ENCODE results near the gene NELFE.

Gene NELFE

GRCh38 chr6:31947070-31947675 is 11.6 kb downstream of the NELFE start:
- Histone ChIP-seq H3K27ac (peak overlapping the region in 1 of 2 donors; percentile 93), H3K4me3 (no peak overlapping the region)
- DNase-seq (ENCODE audit: low spot score) = peak; percentile 73
- TF ChIP-seq CTCF (IDR thresholded peaks at IDR 0.05) = no peak

GRCh38 chr6:31946370-31946885 is 12.3 kb downstream of the NELFE start:
- H3K4me3 ChIP-seq = peak overlapping the region; percentile 57
- DNase-seq (ENCODE audit: low spot score) = no peak
- no peak for TF ChIP-seq CTCF (IDR thresholded peaks at IDR 0.05)
- peak overlapping the region; percentile 86 to 93 for H3K27ac ChIP-seq

- Histone ChIP-seq H3K27ac (peak within 1 kb of the TSS; percentile 86 to 93), H3K4me3 (peak within 1 kb of the TSS; percentile 57)
- no peak for TF ChIP-seq CTCF (IDR thresholded peaks at IDR 0.05)
- DNase-seq (ENCODE audit: low spot score) = peak; percentile 89
Measured at GRCh38 chr6:31945507-31946369, 13.0 kb downstream of the NELFE start, which contains the start of gene CFB. Gene CFB (plus strand): TSS chr6:31946095. CDS start chr6:31946222, 127 bp downstream.

GRCh38 chr6:31945154-31945506 is 13.6 kb downstream of the NELFE start:
- no peak for TF ChIP-seq CTCF (IDR thresholded peaks at IDR 0.05)
- peak overlapping the region; percentile 86 to 93 for H3K27ac ChIP-seq
- DNase-seq (ENCODE audit: low spot score) = no peak
- H3K4me3 ChIP-seq = peak overlapping the region; percentile 57

GRCh38 chr6:31943742-31944141 is 15.0 kb downstream of the NELFE start:
- no peak for TF ChIP-seq CTCF (IDR thresholded peaks at IDR 0.05)
- no peak overlapping the region for H3K4me3 ChIP-seq
- no peak for DNase-seq (ENCODE audit: low spot score)
- H3K27ac ChIP-seq = no peak overlapping the region

- Histone ChIP-seq H3K4me3 (no peak overlapping the region), H3K27ac (no peak overlapping the region)
- TF ChIP-seq CTCF (IDR thresholded peaks at IDR 0.05) = no peak
- no peak for DNase-seq (ENCODE audit: low spot score)
Measured at GRCh38 chr6:31940256-31940664, 18.5 kb downstream of the NELFE start.

All from coronary artery (tissue), 2 donors.